SKM-1 (cell line): ENCODE results near the gene NPHP1.
"Not testable (repeated sequence)": the region's sequence is repeated elsewhere in the genome, so short reads cannot be mapped to it uniquely, and the experiment has no call there.

Source experiments
- DNase-seq: peaks from one replicate; lab custom pipeline; 2025; ENCODE audit not compliant: unreplicated experiment; lab: John Stamatoyannopoulos, UW

The NPHP1 gene

GRCh38 chr2:110105183-110105582 is 99.6 kb downstream of the NPHP1 start:
- no peak for DNase-seq

GRCh38 chr2:110104025-110104771 is 100.6 kb downstream of the NPHP1 start:
- DNase-seq = no peak

GRCh38 chr2:110103061-110103961 is 101.5 kb downstream of the NPHP1 start:
- DNase-seq = no peak

- no peak for DNase-seq
Observed at GRCh38 chr2:110101901-110102803, 102.7 kb downstream of the NPHP1 start.

- DNase-seq = no peak
Observed at GRCh38 chr2:110101280-110101844, 103.5 kb downstream of the NPHP1 start.

GRCh38 chr2:110100880-110101279 is 103.9 kb downstream of the NPHP1 start:
- not testable (repeated sequence) for DNase-seq

GRCh38 chr2:110100480-110100879 is 104.3 kb downstream of the NPHP1 start:
- DNase-seq = no peak

- DNase-seq = no peak
Observed at GRCh38 chr2:110099471-110100225, 105.2 kb downstream of the NPHP1 start.

GRCh38 chr2:110099038-110099425 is 105.8 kb downstream of the NPHP1 start:
- no peak for DNase-seq

- no peak for DNase-seq
Observed at GRCh38 chr2:110097506-110098220, 107.2 kb downstream of the NPHP1 start.

GRCh38 chr2:110095994-110096633 is 108.7 kb downstream of the NPHP1 start:
- no peak for DNase-seq

GRCh38 chr2:110094884-110095534 is 109.8 kb downstream of the NPHP1 start:
- not testable (repeated sequence) for DNase-seq

GRCh38 chr2:110093924-110094323 is 110.9 kb downstream of the NPHP1 start:
- not testable (repeated sequence) for DNase-seq

- DNase-seq = not testable (repeated sequence)
Observed at GRCh38 chr2:110090164-110090563, 114.6 kb downstream of the NPHP1 start.

- not testable (repeated sequence) for DNase-seq
Observed at GRCh38 chr2:110083757-110084156, 121.1 kb downstream of the NPHP1 start.

- not testable (repeated sequence) for DNase-seq
Observed at GRCh38 chr2:110083162-110083561, 121.7 kb downstream of the NPHP1 start.

GRCh38 chr2:110078104-110078503 is 126.7 kb downstream of the NPHP1 start:
- DNase-seq = not testable (repeated sequence)

GRCh38 chr2:110075896-110076295 is 128.9 kb downstream of the NPHP1 start:
- DNase-seq = not testable (repeated sequence)
